NCI-H2081 treated with DMSO at 0.1 percent for 48 hours (cell line): ENCODE measurements around the gene PILRA.
"Not testable (repeated sequence)": the region's sequence is repeated elsewhere in the genome, so short reads cannot be mapped to it uniquely, and the experiment has no call there.

ENCODE experiments used
- DNase-seq: peaks from one replicate; lab custom pipeline; 2025; lab: John Stamatoyannopoulos, UW

Gene PILRA

DNA sequence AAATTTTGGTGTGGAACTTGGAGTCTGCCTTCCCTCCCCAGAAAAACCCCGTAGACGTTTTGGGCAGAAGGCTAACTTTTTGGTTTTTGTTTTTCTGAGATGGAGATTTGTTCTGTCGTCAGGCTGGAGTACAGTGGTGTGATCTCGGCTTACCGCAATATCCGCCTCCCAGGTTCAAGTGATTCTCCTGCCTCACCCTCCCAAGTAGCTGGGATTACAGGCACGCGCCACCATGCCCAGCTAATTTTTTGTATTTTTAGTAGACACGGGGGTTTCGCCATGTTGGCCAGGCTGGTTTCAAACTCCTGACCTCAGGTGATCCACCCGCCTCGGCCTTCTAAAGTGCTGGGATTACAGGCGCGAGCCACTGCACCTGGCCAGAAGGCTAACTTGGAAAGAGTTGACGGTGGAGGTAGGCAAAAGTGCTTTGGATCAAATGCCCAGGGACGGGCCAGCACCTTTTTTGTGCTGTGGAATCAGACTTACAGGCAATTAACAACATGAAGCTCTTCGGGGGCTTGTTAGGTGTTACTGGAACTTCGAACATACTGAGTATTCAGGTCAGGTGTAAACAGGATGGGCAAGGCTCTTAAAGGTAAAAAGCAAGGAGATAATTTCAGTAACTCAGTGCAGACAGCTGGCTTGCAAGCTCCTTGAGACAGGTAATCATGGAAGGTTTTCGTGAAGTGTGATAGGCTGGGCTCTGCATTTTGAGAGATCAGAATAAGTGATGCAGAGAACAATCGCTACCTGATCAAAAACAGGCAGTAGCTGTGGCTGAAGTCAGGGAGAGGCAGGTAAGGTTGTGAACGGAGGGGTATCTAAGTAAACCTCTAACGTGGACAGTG lies 61.2 kb downstream of the PILRA start:
- no peak for DNase-seq

DNA sequence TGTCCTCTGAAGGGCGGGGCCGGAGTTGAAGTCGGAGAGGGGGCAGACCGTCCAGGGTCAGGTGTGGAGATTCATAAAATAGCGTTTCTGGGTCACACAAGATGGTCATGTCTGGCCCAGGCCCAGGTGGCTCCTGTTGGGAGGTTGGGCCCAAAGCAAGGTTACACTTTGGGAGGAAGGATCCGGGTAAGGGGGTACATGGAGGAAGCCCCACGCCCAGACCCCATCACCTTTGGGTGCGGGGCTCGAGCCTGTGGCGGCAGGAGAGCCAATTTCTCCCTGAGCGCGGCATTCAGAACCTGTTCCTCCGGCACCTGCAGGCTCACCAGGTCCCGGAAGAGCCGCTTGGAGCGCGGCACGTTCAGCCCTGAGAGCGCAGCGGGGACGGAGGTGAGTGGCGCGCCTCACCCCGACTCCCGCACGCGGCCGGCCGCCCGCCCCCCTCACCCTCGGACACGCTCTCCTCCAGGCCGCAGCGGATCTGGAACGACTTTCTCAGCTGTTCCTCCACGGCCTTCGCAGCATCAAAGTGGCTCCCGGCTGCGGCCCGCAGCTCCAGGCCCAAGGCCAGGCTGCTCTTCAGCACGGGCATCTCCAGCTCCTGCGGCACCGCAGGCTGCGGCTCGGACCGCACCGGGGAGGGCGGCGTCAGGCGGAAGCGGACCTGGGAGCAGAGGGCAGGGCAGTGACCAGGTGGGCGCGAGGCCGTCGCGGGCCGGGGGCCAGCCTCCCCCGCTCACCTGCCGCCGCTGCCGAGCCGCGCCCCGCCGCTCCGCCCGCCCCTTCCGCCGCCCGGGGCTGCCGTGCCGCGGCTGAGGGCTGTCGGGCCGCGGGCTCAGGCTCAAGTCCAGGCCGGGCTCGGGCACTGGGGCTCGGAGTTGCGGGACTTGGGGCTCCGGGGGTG lies 62.4 kb downstream of the PILRA start:
- no peak for DNase-seq

GRCh38 chr7:100437150-100438100 lies 64.1 kb downstream of the PILRA start:
- no peak for DNase-seq

DNA sequence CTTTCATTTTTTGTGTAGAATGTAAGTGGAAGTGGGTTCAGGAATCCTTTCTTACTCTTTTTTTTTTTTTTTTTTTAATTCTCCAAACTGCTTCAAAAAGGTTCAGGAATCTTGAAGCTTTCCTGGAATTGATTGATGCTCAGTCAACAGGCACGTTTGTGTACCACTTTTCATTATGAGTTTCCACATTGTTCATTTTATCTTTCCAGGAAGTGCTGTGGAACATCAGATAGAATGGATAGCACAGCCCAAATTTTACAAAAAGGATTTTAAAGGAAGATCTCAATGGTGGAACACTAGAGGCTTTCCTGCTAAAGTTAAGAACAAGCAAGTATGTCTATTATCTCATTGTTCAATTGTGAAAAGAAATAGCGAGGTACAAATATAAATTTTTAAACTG lies 64.9 kb downstream of the PILRA start:
- no peak for DNase-seq

GRCh38 chr7:100438731-100439130 lies 65.4 kb downstream of the PILRA start:
- DNase-seq: not testable (repeated sequence)

DNA sequence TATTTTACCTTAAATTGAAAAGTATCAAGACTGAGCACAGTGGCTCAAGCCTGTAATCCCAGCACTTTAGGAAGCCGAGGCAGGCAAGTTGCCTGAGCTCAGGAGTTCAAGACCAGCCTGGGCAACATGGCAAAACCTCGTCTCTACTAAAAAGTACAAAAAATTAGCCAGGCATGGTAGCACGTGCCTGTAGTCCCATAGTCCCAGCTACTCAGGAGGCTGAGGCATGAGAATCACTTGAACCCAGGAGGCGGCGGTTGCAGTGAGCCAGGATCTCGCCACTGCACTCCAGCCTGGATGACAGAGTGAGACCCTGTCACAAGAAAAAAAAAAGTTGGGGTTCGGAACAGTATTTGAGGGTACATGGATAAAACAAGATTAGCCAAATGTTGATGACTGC lies 66.0 kb downstream of the PILRA start:
- DNase-seq: not testable (repeated sequence)

- no peak for DNase-seq
These were observed 68.6 kb downstream of the PILRA start for GRCh38 chr7:100441641-100442535.

GRCh38 chr7:100443096-100443840 lies 70.0 kb downstream of the PILRA start:
- no peak for DNase-seq

GRCh38 chr7:100444311-100445278 lies 71.3 kb downstream of the PILRA start:
- no peak for DNase-seq

DNA sequence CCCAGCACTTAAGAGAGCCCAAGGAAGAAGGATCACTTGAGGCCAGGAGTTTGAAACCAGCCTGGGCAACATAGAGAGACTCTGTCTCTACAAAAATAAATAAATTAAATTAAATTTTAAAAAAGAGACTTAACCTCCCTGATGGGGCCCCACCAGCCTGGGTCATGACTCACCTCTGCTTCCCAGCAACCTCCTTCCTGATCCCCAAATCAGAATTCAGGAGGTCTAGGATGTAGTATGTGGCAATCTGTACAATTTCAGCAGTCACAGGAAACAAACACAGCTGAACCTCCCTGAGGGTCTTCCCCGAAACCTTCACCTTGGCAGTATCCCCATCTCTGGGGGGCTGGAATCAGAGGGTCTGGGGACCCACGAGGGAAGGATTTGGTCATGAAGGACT lies 72.8 kb downstream of the PILRA start:
- no peak for DNase-seq

GRCh38 chr7:100447363-100447762 lies 74.1 kb downstream of the PILRA start:
- not testable (repeated sequence) for DNase-seq

DNA sequence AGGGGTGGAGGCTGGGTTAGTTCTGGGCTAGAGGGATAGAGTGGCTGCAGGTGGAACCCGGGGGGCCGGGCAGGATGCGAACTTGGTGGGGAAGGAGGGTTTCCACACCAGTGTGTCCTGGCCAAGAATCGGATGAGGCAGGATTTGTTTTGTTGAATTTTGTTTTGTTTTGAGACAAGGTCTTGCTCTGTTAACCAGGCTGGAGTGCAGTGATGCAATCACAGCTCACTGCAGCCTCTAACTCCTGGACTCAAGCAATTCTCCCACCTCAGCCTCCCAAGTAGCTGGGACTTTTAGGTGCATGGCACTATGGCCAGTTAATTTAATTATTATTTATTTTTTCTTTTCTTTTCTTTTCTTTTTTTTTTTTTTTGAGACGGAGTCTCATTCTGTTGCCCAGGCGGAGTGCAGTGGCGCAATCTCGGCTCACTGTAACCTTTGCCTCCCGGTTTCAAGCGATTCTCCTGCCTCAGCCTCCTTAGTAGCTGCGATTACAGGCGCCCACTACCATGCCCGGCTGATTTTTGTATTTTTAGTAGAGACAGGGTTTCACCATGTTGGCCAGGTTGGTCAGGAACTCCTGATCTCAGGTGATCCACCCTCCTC lies 76.0 kb downstream of the PILRA start:
- no peak for DNase-seq
